ENCODE results near the gene FGB.

Gene FGB

DNA sequence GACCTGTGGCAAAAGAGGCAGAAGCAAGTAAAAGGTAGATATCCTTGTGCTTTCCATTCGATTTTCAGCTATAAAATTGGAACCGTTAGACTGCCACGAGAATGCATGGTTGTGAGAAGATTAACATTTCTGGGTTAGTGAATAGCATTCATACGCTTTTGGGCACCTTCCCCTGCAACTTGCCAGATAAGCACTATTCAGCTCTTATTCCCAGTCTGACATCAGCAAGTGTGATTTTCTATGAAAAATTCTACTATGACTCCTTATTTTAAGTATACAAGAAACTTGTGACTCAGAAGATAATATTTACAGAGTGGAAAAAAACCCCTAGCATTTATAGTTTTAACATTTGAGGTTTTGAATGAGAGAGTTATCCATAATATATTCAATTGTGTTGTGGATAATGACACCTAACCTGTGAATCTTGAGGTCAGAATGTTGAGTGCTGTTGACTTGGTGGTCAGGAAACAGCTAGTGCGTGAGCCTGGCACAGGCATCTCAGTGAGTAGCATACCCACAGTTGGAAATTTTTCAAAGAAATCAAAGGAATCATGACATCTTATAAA lies 3.9 kb downstream of the FGB start:
- H3F3A ChIP-seq (ENCODE audit: insufficient read depth, low read length), result no peaks in the 10 kb centered on the region
- no peak overlapping the region for H2AFZ ChIP-seq (ENCODE audit: low read length)
- no peak overlapping the region for H3K27ac ChIP-seq (ENCODE audit: low read length)
- no peaks in the 10 kb centered on the region for H3K4me1 ChIP-seq (ENCODE audit: low read length)
- no peaks in the 10 kb centered on the region for H3K27me3 ChIP-seq (replicated peaks; ENCODE audit: insufficient read depth, low read length)
- no peak for TF ChIP-seq EZH2phosphoT487 (IDR thresholded peaks at IDR 0.05; ENCODE audit: low read length)
- TF ChIP-seq EZH2 (optimal IDR thresholded peaks at IDR 0.05; ENCODE audit: low read depth, low read length), result no peak
- no peak for TF ChIP-seq CTCF (IDR thresholded peaks at IDR 0.05; ENCODE audit: low read length)
- no peaks in the 10 kb centered on the region for H3K9me2 ChIP-seq (replicated peaks; ENCODE audit: insufficient read depth, low read length)
- H3K4me3 ChIP-seq (ENCODE audit: low read length), result no peak overlapping the region
- no peak for DNase-seq
- no peaks in the 10 kb centered on the region for H3K36me3 ChIP-seq (replicated peaks; ENCODE audit: insufficient read depth, low read length)
- H3K4me2 ChIP-seq (ENCODE audit: low read depth, low read length), result no peak overlapping the region
- H3K79me2 ChIP-seq (ENCODE audit: low read length), result no peaks in the 10 kb centered on the region
- no peaks in the 10 kb centered on the region for H3K9me3 ChIP-seq (replicated peaks; ENCODE audit: insufficient read depth, low read length)
- no peak overlapping the region for H3K9ac ChIP-seq (ENCODE audit: low read length)
- no peaks in the 10 kb centered on the region for H4K20me1 ChIP-seq (ENCODE audit: insufficient read depth, low read length)

- DNase-seq, result no peak
- no peak overlapping the region for H3K27ac ChIP-seq (ENCODE audit: low read length)
- no peak for TF ChIP-seq EZH2 (optimal IDR thresholded peaks at IDR 0.05; ENCODE audit: low read depth, low read length)
- TF ChIP-seq CTCF (IDR thresholded peaks at IDR 0.05; ENCODE audit: low read length), result no peak
- no peak for TF ChIP-seq EZH2phosphoT487 (IDR thresholded peaks at IDR 0.05; ENCODE audit: low read length)
- no peaks in the 10 kb centered on the region for H3K79me2 ChIP-seq (ENCODE audit: low read length)
- no peaks in the 10 kb centered on the region for H3K4me1 ChIP-seq (ENCODE audit: low read length)
- H3K4me3 ChIP-seq (ENCODE audit: low read length), result no peak overlapping the region
- no peaks in the 10 kb centered on the region for H3K27me3 ChIP-seq (replicated peaks; ENCODE audit: insufficient read depth, low read length)
- H3K9me3 ChIP-seq (replicated peaks; ENCODE audit: insufficient read depth, low read length), result no peaks in the 10 kb centered on the region
- no peaks in the 10 kb centered on the region for H4K20me1 ChIP-seq (ENCODE audit: insufficient read depth, low read length)
- no peak overlapping the region for H2AFZ ChIP-seq (ENCODE audit: low read length)
- no peak overlapping the region for H3K4me2 ChIP-seq (ENCODE audit: low read depth, low read length)
- H3F3A ChIP-seq (ENCODE audit: insufficient read depth, low read length), result no peaks in the 10 kb centered on the region
- no peak overlapping the region for H3K9ac ChIP-seq (ENCODE audit: low read length)
- H3K9me2 ChIP-seq (replicated peaks; ENCODE audit: insufficient read depth, low read length), result no peaks in the 10 kb centered on the region
- H3K36me3 ChIP-seq (replicated peaks; ENCODE audit: insufficient read depth, low read length), result no peaks in the 10 kb centered on the region
Measured at GRCh38 chr4:154569028-154569427, 6.2 kb downstream of the FGB start.

GRCh38 chr4:154569584-154569983 lies 6.8 kb downstream of the FGB start:
- Histone ChIP-seq H3K4me3 (ENCODE audit: low read length) (no peak overlapping the region), H3K4me1 (ENCODE audit: low read length) (no peaks in the 10 kb centered on the region), H3K4me2 (ENCODE audit: low read depth, low read length) (no peak overlapping the region), H3K9me2 (replicated peaks; ENCODE audit: insufficient read depth, low read length) (no peaks in the 10 kb centered on the region), H4K20me1 (ENCODE audit: insufficient read depth, low read length) (no peaks in the 10 kb centered on the region), H3K36me3 (replicated peaks; ENCODE audit: insufficient read depth, low read length) (no peaks in the 10 kb centered on the region), H3K79me2 (ENCODE audit: low read length) (no peaks in the 10 kb centered on the region), H3K27ac (ENCODE audit: low read length) (no peak overlapping the region), H2AFZ (ENCODE audit: low read length) (no peak overlapping the region), H3K27me3 (replicated peaks; ENCODE audit: insufficient read depth, low read length) (no peaks in the 10 kb centered on the region), H3F3A (ENCODE audit: insufficient read depth, low read length) (no peaks in the 10 kb centered on the region), H3K9ac (ENCODE audit: low read length) (no peak overlapping the region), H3K9me3 (replicated peaks; ENCODE audit: insufficient read depth, low read length) (no peaks in the 10 kb centered on the region)
- no peak for TF ChIP-seq EZH2phosphoT487 (IDR thresholded peaks at IDR 0.05; ENCODE audit: low read length)
- no peak for TF ChIP-seq EZH2 (optimal IDR thresholded peaks at IDR 0.05; ENCODE audit: low read depth, low read length)
- no peak for TF ChIP-seq CTCF (IDR thresholded peaks at IDR 0.05; ENCODE audit: low read length)
- no peak for DNase-seq

Measured in MM.1S (cell line).